Endothelial cell (in vitro differentiated cells): ENCODE results near the gene KHDRBS1. TPM values are rescaled to one million over a fixed set of nuclear protein-coding genes. Genes with fewer than 3 reads are reported as not detected.
"Not testable (repeated sequence)": the region's sequence is repeated elsewhere in the genome, so short reads cannot be mapped to it uniquely, and the experiment has no call there.

Source experiments
- DNase-seq: peaks from one replicate; pipeline ENCODE4 v3.0.0; 2021; ENCODE audit warnings: low spot score
- H3K27ac Mint-ChIP-seq: one replicate; pipeline ENCODE4 v1.8.0; 2021; ENCODE audit warnings: mixed read lengths, inconsistent platforms; ENCODE audit not compliant: unreplicated experiment
- H3K27me3 Mint-ChIP-seq: one replicate; pipeline ENCODE4 v1.8.0; 2021; ENCODE audit warnings: mild to moderate bottlenecking, moderate library complexity, mixed read lengths, inconsistent platforms; ENCODE audit not compliant: unreplicated experiment
- H3K36me3 Mint-ChIP-seq: one replicate; pipeline ENCODE4 v1.8.0; 2021; ENCODE audit warnings: mild to moderate bottlenecking, low read depth, mixed read lengths, inconsistent platforms; ENCODE audit not compliant: unreplicated experiment
- H3K4me1 Mint-ChIP-seq: one replicate; pipeline ENCODE4 v1.8.0; 2021; ENCODE audit warnings: mild to moderate bottlenecking, mixed read lengths, inconsistent platforms; ENCODE audit not compliant: unreplicated experiment
- H3K4me3 Mint-ChIP-seq: one replicate; pipeline ENCODE4 v1.8.0; 2021; ENCODE audit warnings: mild to moderate bottlenecking, mixed read lengths, inconsistent platforms; ENCODE audit not compliant: unreplicated experiment
- H3K9me3 Mint-ChIP-seq: one replicate; pipeline ENCODE4 v1.8.0; 2021; ENCODE audit warnings: mixed read lengths, inconsistent platforms; ENCODE audit not compliant: unreplicated experiment
- CTCF ChIP-seq: fragments of 200-600 bp; sonication (generic); IDR thresholded peaks from one replicate; pipeline ENCODE4 v1.5.0; 2021; ENCODE audit warnings: antibody characterized with exemption; ENCODE audit not compliant: unreplicated experiment
- total RNA-seq: library from RNA; stranded (reverse); fragmentation: NEBNext Ultra II Directional; extraction: Animal tissue kit (Norgen Biotek cat#: 25700); gene quantifications from one replicate; pipeline ENCODE4 v1.2.1, GENCODE V29; 2021; ENCODE audit not compliant: unreplicated experiment

Gene KHDRBS1
- total RNA-seq, 1 donor from 2014 or later: 203 TPM

GRCh38 chr1:32073299-32074229 lies 59.9 kb downstream of the KHDRBS1 start:
- Mint-ChIP-seq H3K4me1 (peaks cover 34% of the 10 kb centered on the region), H3K27me3 (peaks cover 8% of the 10 kb centered on the region), H3K9me3 (no peaks in the 10 kb centered on the region), H3K27ac (peak overlapping the region; percentile 79), H3K36me3 (peaks cover 29% of the 10 kb centered on the region), H3K4me3 (peak overlapping the region; percentile 91)
- peak; percentile 92 for DNase-seq
- TF ChIP-seq CTCF: no peak

GRCh38 chr1:32074841-32075240 lies 61.2 kb downstream of the KHDRBS1 start:
- Mint-ChIP-seq H3K4me3 (peak overlapping the region; percentile 24), H3K27me3 (peaks cover 5% of the 10 kb centered on the region), H3K36me3 (peaks cover 32% of the 10 kb centered on the region), H3K4me1 (peaks cover 34% of the 10 kb centered on the region), H3K9me3 (no peaks in the 10 kb centered on the region), H3K27ac (peak overlapping the region; percentile 39)
- no peak for TF ChIP-seq CTCF
- DNase-seq: no peak

GRCh38 chr1:32077451-32077850 lies 63.8 kb downstream of the KHDRBS1 start:
- H3K27ac Mint-ChIP-seq: no peak overlapping the region
- no peaks in the 10 kb centered on the region for H3K9me3 Mint-ChIP-seq
- TF ChIP-seq CTCF: no peak
- peaks cover 5% of the 10 kb centered on the region for H3K27me3 Mint-ChIP-seq
- peaks cover 34% of the 10 kb centered on the region for H3K36me3 Mint-ChIP-seq
- H3K4me3 Mint-ChIP-seq: peak overlapping the region; percentile 81
- H3K4me1 Mint-ChIP-seq: peaks cover 25% of the 10 kb centered on the region
- DNase-seq: no peak

GRCh38 chr1:32082022-32082421 lies 68.4 kb downstream of the KHDRBS1 start:
- no peaks in the 10 kb centered on the region for H3K9me3 Mint-ChIP-seq
- H3K27ac Mint-ChIP-seq: peak overlapping the region; percentile 44
- peaks cover 39% of the 10 kb centered on the region for H3K36me3 Mint-ChIP-seq
- no peak for DNase-seq
- TF ChIP-seq CTCF: no peak
- H3K4me3 Mint-ChIP-seq: peak overlapping the region; percentile 19
- no peaks in the 10 kb centered on the region for H3K27me3 Mint-ChIP-seq
- H3K4me1 Mint-ChIP-seq: peaks cover 15% of the 10 kb centered on the region

- peaks cover 26% of the 10 kb centered on the region for H3K36me3 Mint-ChIP-seq
- not testable (repeated sequence) for DNase-seq, H3K4me3 Mint-ChIP-seq, H3K27ac Mint-ChIP-seq, H3K4me1 Mint-ChIP-seq, H3K27me3 Mint-ChIP-seq, H3K9me3 Mint-ChIP-seq
Observed at GRCh38 chr1:32086381-32086780, 72.7 kb downstream of the KHDRBS1 start.
